GM19099 (cell line): Measurements from ENCODE around the gene ROR1.

ENCODE experiments used
- POLR2A ChIP-seq: IDR thresholded peaks from 3 replicates; pipeline ENCODE4 v1.6.1; 2011; ENCODE audit warnings: low read depth; ENCODE audit not compliant: insufficient read length; ENCODE audit errors: extremely low read depth

The ROR1 gene

DNA sequence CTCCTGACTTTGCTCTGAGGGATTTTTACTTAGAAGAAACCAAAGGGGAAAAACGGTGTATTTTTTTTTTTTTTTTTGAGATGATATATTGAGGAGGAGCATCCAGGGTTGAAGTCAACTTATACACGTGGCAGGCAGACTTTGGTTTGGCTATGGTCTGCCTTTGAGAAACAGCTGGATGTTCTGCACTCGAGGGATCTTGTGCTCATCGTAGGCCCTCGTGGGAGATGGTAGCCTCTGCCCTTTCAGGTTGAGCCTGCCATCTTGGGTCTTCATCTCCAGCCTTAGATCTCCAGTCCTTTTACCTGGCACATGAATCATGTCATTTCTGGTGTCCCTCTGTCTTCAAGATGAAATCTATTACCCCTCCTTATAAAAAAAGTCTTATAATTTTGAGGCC lies 362.5 kb downstream of the ROR1 start:
- TF ChIP-seq POLR2A: no peak

DNA sequence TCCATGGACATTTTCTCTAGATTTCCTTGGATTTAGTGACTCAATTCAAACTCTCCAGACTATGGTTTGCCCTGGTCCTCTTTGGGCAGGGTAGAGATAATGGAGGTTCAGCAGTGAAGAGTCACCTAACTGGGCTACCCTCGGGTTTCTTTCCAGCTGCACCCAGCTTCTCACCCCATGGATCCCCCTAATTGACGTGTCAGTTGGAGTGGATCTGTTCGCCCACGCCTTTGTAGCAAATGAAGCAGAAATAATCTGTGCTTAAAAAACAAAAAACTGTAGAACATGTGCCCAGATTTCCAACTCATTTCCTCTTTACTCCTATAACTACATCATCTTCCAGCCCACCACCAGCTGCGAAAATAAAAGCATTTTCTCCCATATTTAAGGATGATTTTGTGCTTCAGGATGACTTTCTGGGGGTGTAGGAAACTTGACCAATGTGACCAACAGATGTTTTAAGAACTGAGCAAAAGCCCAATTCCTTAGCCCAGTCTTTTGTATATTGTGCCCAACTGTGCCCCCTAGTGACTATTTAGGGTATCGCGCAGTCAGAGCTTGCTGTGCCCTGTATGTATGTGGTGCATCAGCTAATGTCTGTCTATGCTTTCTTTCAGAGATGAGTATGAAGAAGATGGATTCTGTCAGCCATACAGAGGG lies 363.1 kb downstream of the ROR1 start:
- no peak for TF ChIP-seq POLR2A

DNA sequence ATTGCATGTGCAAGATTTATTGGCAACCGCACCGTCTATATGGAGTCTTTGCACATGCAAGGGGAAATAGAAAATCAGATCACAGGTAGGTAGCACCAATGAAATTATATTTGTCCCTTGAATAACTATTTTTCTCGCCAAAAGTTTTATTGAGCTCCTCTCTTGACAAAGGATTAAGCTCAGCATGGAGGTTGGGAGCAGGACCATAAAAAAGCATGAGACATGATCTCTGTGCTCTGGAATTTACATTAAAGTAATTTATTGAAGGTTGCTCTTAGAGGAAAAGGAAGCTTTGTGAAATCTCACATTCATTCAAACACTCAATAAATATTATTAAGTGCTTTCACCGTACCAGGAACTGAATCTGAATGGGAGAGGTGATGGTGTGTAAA lies 363.6 kb downstream of the ROR1 start:
- TF ChIP-seq POLR2A: no peak

DNA sequence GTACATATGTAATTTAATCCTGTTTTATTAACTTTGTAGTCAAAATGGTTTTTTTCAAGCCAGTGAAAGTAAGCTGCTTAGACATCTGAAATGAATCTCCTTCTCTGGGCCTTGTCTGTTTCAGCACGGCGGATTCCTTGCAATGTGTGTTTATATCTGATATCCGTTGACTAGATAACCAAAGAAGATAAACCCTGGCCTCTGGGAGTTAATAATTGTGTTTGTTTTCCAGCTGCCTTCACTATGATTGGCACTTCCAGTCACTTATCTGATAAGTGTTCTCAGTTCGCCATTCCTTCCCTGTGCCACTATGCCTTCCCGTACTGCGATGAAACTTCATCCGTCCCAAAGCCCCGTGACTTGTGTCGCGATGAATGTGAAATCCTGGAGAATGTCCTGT lies 366.1 kb downstream of the ROR1 start:
- TF ChIP-seq POLR2A: no peak

DNA sequence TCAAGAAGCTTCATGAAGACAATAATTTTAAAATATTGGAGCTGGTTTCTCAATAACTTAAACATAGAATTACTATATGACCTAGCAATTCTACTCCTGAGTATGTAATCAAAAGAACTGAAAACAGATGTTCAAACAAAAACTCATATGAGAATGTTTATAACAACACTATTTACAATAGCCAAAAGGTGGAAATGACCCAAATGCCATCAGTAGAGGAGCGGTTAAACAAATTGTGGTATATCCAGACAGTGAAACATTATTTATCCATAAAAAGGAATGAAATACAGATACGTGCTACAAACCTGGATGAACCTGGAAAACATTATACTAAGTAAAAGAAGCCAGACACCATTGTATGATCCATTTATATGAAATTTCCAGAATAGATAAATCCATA lies 366.8 kb downstream of the ROR1 start:
- no peak for TF ChIP-seq POLR2A

DNA sequence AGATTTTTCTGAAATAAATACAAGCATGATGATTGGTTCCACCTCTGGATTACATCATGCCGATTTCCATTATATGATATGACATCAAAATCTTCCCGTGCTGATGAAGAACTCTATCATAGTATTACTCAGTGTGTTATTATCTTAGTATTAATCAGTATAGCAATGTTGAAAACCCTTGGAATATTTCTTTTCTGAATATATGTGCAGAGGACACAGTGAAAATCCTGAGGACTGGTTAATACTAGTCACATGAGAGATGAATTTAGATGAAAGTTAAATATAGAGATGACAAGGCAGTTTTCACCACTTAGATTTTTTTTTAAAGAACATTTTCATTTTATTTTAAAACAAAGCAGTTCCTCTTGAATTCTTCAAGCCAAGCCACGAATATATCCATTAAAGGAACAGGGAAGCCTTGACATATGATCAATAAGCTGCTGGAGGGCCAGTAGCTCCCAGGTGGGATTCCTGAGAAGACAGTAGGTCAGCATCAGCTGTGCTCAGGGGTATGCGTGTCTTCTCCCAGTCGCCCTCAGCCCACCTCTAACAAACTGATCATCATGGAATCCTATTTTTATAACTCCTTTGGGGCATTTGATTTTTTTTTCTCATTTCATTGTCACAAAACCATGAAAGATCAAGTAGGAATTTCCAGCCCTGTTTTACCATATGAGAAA lies 373.4 kb downstream of the ROR1 start:
- TF ChIP-seq POLR2A: no peak

DNA sequence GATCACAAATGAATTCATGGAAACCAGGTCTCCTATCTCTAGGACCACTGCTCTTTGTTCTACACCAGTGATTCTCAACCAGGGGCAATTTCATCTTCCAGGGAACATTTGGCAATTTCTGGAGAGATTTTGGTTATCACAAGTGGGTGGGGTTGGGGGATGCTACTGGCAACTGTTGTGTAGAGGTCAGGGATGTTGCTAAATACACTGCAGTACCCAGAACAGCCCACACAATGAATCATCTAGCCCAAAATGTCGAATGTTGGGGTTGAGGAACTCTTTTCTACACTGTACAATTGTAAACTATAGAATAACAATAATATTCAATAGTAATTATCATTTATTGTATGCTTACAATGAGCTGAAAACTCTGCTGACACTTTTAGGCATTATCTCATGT lies 373.9 kb downstream of the ROR1 start:
- TF ChIP-seq POLR2A: no peak

DNA sequence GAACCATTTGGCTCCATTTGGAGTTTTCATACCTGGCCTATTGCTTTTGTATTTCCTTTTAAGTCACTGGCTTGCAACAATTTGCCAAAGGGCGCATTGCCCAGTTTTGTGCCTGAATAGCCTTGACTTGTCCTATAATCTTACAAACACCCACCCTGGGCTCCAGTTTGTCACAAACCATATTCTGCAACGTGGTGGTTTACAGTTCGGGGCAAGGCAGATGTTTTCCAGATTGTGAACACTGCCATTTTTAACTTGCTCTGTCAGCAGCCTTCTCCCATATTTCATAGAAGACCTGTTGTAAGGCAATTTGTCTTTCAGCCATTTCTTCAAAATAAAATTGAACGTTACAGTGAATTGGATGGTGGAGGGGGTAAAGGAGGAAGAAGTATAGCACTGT lies 376.4 kb downstream of the ROR1 start:
- TF ChIP-seq POLR2A: no peak

DNA sequence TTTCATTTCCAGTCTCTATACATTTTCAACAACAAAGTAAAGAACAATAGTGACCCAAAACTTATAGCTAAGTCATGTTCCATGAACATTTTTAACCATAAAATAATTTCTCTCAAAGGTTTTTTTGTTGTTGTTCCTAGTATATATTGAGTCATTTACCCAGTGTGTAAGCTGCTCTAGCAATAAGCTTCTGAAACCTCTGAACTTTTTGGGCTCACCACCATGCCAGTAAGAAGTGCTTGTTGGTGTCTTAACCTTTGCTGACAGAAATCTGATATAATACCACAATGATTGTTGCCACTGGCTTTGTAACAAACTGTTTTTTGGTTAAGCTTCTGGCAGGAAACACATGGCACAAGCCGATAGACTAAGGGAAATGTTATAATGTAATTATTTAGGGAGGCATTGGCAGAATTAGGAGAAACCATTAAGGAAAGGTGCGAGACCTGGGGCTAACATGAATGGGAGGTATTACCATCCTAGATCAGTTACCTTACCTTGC lies 377.0 kb downstream of the ROR1 start:
- no peak for TF ChIP-seq POLR2A

DNA sequence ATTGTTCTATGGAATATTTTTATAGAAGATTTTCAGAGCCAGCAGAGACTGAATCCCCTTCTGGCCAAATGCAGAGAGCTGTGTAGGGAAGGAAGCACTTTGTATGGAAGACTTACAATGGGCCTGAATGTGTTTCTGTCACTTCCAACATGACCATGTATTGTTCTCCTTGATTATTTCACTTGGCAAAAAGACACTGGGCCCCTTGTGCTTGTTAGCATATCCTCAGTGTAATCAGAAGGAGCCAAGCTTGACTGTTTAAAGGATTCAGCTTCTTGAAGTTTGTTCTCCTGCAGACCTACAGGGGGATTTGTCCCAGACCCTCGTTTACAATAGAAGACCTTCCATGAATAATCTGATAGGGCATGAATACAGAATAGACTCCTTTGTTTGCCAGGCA lies 381.5 kb downstream of the ROR1 start:
- no peak for TF ChIP-seq POLR2A

DNA sequence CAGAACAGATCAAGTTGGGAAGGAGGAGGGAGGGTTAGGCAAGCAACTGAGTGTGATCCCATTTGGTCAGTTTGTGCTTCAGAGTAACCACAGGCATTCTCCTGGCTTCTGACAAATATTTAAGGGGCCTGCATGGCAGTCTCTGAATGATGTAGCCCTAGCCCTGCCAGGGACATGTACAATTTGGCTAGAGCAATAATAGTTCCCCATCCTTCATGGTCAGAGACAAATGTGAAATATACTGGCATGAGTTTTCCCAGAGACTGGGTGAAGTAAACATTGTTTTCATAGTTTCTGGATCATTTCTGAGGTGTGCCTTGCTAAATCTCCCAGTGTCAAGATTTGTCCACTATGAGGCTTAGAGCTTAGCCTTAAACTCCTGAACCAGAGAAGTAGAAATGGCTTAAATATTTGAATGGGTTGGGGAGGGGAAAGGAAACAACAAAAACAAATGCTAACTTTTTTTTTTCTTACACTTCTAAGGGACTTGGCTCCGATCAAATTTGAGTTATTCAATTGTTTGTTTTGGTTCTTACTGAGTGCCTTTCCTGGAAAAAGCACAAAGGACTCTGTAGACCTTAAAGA lies 387.6 kb downstream of the ROR1 start:
- TF ChIP-seq POLR2A: no peak

DNA sequence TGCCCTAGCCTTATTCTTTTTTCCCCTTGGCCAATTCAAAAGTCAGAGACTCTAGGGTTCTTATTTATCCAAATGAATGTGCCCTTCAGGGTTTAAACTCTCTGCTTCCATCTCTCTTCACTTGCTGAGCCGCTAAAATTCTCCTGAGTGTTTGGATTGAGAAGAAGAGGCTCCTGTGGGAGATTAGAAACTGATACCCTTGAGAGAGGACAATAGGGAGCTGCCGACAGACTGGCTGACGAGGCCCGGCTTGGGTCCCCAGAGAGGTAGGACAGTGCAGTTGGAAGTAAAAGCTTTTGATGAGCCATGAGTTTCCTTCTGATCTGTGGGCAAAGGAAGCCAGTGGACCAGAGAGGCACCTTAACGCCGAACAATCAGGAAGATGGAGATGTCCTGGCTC lies 388.3 kb downstream of the ROR1 start:
- TF ChIP-seq POLR2A: no peak

DNA sequence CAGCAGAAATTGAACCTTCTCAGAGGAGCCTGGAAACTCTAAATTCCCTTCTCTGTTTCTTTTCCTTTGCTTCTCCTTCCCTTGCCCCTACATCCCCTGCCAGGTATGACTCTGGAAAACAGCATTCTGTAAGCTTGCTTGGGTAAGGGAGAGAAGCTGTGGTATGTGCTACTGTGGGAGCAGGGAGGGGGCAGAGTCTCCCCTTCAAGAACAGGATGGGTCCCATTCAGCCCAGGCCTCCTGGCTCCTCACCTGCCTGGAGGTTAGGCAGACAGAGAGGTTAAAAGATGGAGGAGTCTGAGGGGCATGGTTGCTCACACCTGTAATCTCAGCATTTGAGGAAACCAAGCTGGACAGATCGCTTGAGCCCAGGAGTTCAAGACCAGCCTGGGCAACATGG lies 389.0 kb downstream of the ROR1 start:
- no peak for TF ChIP-seq POLR2A

DNA sequence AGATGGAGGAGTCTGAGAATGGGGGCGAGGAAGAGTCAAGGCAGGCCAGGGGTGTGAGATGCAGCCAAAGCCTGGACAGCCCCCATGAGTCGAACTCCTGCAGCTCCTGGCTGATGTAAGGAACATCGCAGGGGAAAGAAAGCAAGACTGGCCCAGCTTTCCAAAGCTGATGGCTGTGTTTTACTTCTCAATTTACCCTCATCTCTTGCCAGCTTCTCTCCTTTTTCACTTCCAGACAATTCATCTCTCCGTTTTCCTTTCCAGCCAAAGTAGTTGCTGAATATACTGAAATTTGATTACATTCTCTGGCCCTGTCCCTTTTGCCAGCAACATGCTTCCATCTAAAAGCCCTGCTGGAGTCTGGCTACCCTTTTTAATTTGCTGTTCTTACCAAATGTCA lies 389.6 kb downstream of the ROR1 start:
- TF ChIP-seq POLR2A: no peak

DNA sequence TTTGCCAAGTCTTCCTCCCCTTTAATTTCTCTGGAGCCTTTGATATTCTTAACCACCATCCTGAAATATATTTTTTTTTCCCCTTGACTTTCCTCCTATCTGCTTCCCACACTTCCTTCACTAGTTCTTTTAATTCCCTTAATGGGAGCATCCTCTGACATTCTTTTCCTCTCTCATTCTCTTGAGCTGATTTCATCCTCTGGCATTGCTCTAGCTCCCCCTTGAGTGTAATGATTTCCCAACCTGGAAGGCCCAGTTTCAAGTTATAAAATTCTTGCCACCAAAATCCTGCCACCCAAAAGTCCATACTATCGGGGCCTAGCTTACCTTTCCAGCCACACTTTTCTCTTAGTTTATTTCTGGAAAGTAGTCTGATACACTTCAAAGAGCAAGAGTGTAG lies 390.2 kb downstream of the ROR1 start:
- TF ChIP-seq POLR2A: no peak

DNA sequence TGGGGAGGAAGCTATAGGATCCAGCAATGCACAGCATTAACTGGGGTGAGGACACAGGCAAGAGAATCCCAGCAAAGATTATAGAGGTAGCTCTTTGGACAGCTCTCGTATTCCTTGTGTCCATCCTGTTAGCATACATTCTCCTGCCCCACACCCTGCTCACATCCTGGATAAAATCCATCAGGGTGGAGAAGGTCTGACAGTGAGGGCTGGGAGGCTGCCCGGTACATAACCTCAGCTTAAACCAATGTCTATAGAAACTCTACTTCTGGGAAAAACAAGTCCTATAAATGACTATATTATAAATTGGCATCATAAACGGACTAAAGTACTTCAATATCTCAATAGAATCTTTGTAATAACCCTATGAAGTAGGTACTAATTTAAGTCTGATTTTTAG lies 392.8 kb downstream of the ROR1 start:
- no peak for TF ChIP-seq POLR2A

DNA sequence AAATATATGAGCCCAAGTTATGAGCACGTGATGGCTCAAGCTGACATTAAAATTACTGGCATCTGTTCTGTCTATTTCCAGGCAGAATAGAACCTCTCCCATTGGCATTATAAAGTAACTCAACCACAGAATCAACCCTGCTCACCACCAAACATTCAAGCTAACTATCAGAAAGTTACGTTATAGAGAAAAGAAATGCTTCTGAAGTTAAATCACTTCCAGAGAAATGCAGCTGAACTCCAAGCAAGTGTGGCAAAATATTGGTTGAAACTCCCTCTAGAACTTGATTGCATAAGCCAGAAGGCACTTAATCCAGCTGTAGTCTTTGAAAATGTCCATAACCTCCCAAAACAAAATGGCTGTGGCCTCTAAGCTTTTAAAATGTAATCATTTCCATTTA lies 393.4 kb downstream of the ROR1 start:
- no peak for TF ChIP-seq POLR2A

DNA sequence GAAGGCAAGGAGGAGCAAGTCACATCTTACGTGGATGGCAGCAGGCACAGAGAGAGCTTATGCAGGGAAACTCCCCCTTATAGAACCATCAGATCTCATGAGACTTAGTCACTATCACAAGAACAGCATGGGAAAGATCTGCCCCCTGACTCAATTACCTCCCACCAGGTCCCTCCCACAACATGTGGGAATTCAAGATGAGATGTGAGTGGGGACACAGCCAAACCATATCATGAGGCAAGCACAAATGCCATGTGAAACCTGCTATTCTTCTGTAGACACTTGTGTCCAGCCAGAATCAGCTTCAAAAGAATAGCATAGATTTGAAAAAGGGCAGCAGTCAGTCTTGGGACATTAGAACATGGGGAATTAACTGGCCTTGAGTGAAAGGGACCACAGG lies 397.4 kb downstream of the ROR1 start:
- TF ChIP-seq POLR2A: no peak
